ENCODE results near the gene CHCHD3.

GRCh38 chr7:132800522-132800921 lies 281.4 kb downstream of the CHCHD3 start:
- TF ChIP-seq POLR2A (IDR thresholded peaks at IDR 0.05): no peak
- TF ChIP-seq CTCF (IDR thresholded peaks at IDR 0.05): no peak

Measured in lower leg skin (tissue), 3 donors.